H9 (cell line): Measurements from ENCODE around the gene SLC35A1. TPM values are rescaled to one million over a fixed set of nuclear protein-coding genes. Genes with fewer than 3 reads are reported as not detected.

Source experiments
- DNase-seq: peaks from one replicate; pipeline ENCODE4 v3.0.0-alpha.2; 2017
- H2AFZ ChIP-seq: one replicate; pipeline ENCODE4 v1.6.1; 2013; ENCODE audit warnings: mild to moderate bottlenecking, low read length, control low read depth, moderate library complexity
- H2AK5ac ChIP-seq: 2 replicates; pipeline ENCODE4 v1.6.1; 2013; ENCODE audit warnings: low read length, control low read depth, mixed read lengths; ENCODE audit not compliant: insufficient read length
- H2BK120ac ChIP-seq: one replicate; pipeline ENCODE4 v1.6.1; 2013; ENCODE audit warnings: low read depth, mild to moderate bottlenecking, low read length, control low read depth, inconsistent platforms; ENCODE audit not compliant: poor library complexity, severe bottlenecking
- H2BK12ac ChIP-seq: 2 replicates; pipeline ENCODE4 v1.6.1; 2013; ENCODE audit warnings: low read length, control low read depth, mixed read lengths, low read depth; ENCODE audit not compliant: insufficient read length
- H2BK15ac ChIP-seq: 2 replicates; pipeline ENCODE4 v1.6.1; 2013; ENCODE audit warnings: low read depth, low read length, control low read depth
- H2BK20ac ChIP-seq: one replicate; pipeline ENCODE4 v1.6.1; 2013; ENCODE audit warnings: low read depth, mild to moderate bottlenecking, low read length, control low read depth, inconsistent platforms; ENCODE audit not compliant: poor library complexity, severe bottlenecking
- H2BK5ac ChIP-seq: 2 replicates; pipeline ENCODE4 v1.6.1; 2013; ENCODE audit warnings: low read length, control low read depth, mixed read lengths; ENCODE audit not compliant: insufficient read length
- H3K14ac ChIP-seq: 2 replicates; pipeline ENCODE4 v1.6.1; 2013; ENCODE audit warnings: low read length, control low read depth; ENCODE audit not compliant: insufficient read depth
- H3K18ac ChIP-seq: 2 replicates; pipeline ENCODE4 v1.6.1; 2013; ENCODE audit warnings: low read depth, mild to moderate bottlenecking, mixed read lengths, low read length, control low read depth; ENCODE audit not compliant: insufficient read length
- H3K23ac ChIP-seq: 2 replicates; pipeline ENCODE4 v1.6.1; 2013; ENCODE audit warnings: low read length, control low read depth, mixed read lengths, low read depth; ENCODE audit not compliant: insufficient read length
- H3K23me2 ChIP-seq: 2 replicates; pipeline ENCODE4 v1.6.1; 2013; ENCODE audit warnings: low read depth, mild to moderate bottlenecking, mixed read lengths, low read length, control low read depth; ENCODE audit not compliant: insufficient read length, poor library complexity, severe bottlenecking
- H3K27ac ChIP-seq: 2 replicates; pipeline ENCODE4 v1.5.1; 2013; ENCODE audit warnings: low read length, control low read depth, mixed read lengths, low read depth; ENCODE audit not compliant: insufficient read length
- H3K27me3 ChIP-seq: 2 replicates; pipeline ENCODE4 v1.6.1; 2013; ENCODE audit warnings: low read length, control low read depth, inconsistent platforms; ENCODE audit not compliant: insufficient read depth
- H3K4ac ChIP-seq: 2 replicates; pipeline ENCODE4 v1.6.1; 2013; ENCODE audit warnings: low read depth, mild to moderate bottlenecking, control low read depth, inconsistent platforms, low read length, moderate library complexity
- H3K4me1 ChIP-seq: 2 replicates; pipeline ENCODE4 v1.6.1; 2013; ENCODE audit warnings: low read length, control low read depth, inconsistent platforms; ENCODE audit not compliant: insufficient read depth
- H3K4me2 ChIP-seq: 2 replicates; pipeline ENCODE4 v1.6.1; 2013; ENCODE audit warnings: low read length, control low read depth, mixed read lengths; ENCODE audit not compliant: insufficient read length, insufficient read depth
- H3K56ac ChIP-seq: 2 replicates; pipeline ENCODE4 v1.6.1; 2013; ENCODE audit warnings: low read depth, mild to moderate bottlenecking, mixed read lengths, low read length, control low read depth; ENCODE audit not compliant: insufficient read length
- H3K79me1 ChIP-seq: 2 replicates; pipeline ENCODE4 v1.6.1; 2013; ENCODE audit warnings: low read depth, mild to moderate bottlenecking, moderate library complexity, low read length, control low read depth, inconsistent platforms; ENCODE audit not compliant: insufficient read depth, poor library complexity, severe bottlenecking
- H3K79me2 ChIP-seq: 2 replicates; pipeline ENCODE4 v1.6.1; 2013; ENCODE audit warnings: low read length, control low read depth, inconsistent platforms; ENCODE audit not compliant: insufficient read depth
- H3K9ac ChIP-seq: 2 replicates; pipeline ENCODE4 v1.6.1; 2013; ENCODE audit warnings: low read length, control low read depth, mixed read lengths; ENCODE audit not compliant: insufficient read length; ENCODE audit errors: extremely low read depth
- H3K9me3 ChIP-seq: one replicate; pipeline ENCODE4 v1.6.1; 2013; ENCODE audit warnings: low read depth, low read length, inconsistent platforms; ENCODE audit not compliant: control insufficient read depth
- H3T11ph ChIP-seq: one replicate; pipeline ENCODE4 v1.6.1; 2013; ENCODE audit warnings: mild to moderate bottlenecking, low read length, control low read depth, inconsistent platforms
- H4K20me1 ChIP-seq: one replicate; pipeline ENCODE4 v1.6.1; 2013; ENCODE audit not compliant: control insufficient read depth, insufficient read length, insufficient read depth
- H4K5ac ChIP-seq: 2 replicates; pipeline ENCODE4 v1.6.1; 2013; ENCODE audit warnings: low read depth, mild to moderate bottlenecking, mixed read lengths, low read length, control low read depth; ENCODE audit not compliant: insufficient read length
- H4K8ac ChIP-seq: replicated peaks from 2 replicates; pipeline ENCODE4 v1.6.1; 2013; ENCODE audit warnings: low read length, control low read depth, mixed read lengths, low read depth; ENCODE audit not compliant: insufficient read length
- H4K91ac ChIP-seq: 2 replicates; pipeline ENCODE4 v1.6.1; 2013; ENCODE audit warnings: low read depth, mild to moderate bottlenecking, moderate library complexity, mixed read lengths, low read length, control low read depth; ENCODE audit not compliant: insufficient read length
- H3K27ac Mint-ChIP-seq, 3 experiments: 2 replicates in 2 of 3; 3 replicates in 1 of 3; pipeline ENCODE4 v1.8.0; 2020 to 2021; ENCODE audit warnings: mixed read lengths in 3 of 3, mild to moderate bottlenecking in 1 of 3, moderate library complexity in 1 of 3
- H3K27me3 Mint-ChIP-seq: 2 replicates; pipeline ENCODE4 v1.8.0; 2021; ENCODE audit warnings: low read depth, mild to moderate bottlenecking, moderate library complexity, mixed read lengths
- H3K36me3 Mint-ChIP-seq, 3 experiments: 2 replicates in 2 of 3; 3 replicates in 1 of 3; pipeline ENCODE4 v1.8.0; 2020 to 2021; ENCODE audit warnings: low read depth in 3 of 3, mixed read lengths in 3 of 3; ENCODE audit not compliant: insufficient read depth in 1 of 3
- H3K4me1 Mint-ChIP-seq, 2 experiments: 2 replicates each; pipeline ENCODE4 v1.8.0; 2020; ENCODE audit warnings: mixed read lengths in 2 of 2
- H3K4me3 Mint-ChIP-seq, 2 experiments: 2 replicates in 1 of 2; 3 replicates in 1 of 2; pipeline ENCODE4 v1.8.0; 2020 to 2021; ENCODE audit warnings: mild to moderate bottlenecking in 2 of 2, mixed read lengths in 2 of 2, moderate library complexity in 1 of 2
- H3K9me3 Mint-ChIP-seq, 2 experiments: 2 replicates in 1 of 2; 3 replicates in 1 of 2; pipeline ENCODE4 v1.8.0; 2020; ENCODE audit warnings: mild to moderate bottlenecking in 2 of 2, mixed read lengths in 2 of 2, moderate library complexity in 1 of 2
- WGBS: extraction: QIAGEN DNeasy Blood & Tissue Kit; methylation state at CpG from one replicate; pipeline ENCODE4 v1.1.7; 2013; ENCODE audit warnings: missing lambda C conversion rate, low lambda C conversion rate, mixed read lengths; ENCODE audit not compliant: insufficient read length; ENCODE audit errors: extremely low coverage; 5-methylcytosine and 5-hydroxymethylcytosine counted together
- total RNA-seq: library from RNA; stranded (reverse); gene quantifications from 2 replicates; pipeline ENCODE4 v1.2.1, GENCODE V29; 2021
- TF ChIP-seq, protein P1 (sequence below): fragments of 200-600 bp; sonication (generic); conservative IDR thresholded peaks from 3 replicates; pipeline ENCODE4 v1.8.0; 2021; ENCODE audit warnings: antibody characterized with exemption, mild to moderate bottlenecking

Gene SLC35A1
- total RNA-seq, 1 experiment from 2014 or later = 6.1 TPM

DNA sequence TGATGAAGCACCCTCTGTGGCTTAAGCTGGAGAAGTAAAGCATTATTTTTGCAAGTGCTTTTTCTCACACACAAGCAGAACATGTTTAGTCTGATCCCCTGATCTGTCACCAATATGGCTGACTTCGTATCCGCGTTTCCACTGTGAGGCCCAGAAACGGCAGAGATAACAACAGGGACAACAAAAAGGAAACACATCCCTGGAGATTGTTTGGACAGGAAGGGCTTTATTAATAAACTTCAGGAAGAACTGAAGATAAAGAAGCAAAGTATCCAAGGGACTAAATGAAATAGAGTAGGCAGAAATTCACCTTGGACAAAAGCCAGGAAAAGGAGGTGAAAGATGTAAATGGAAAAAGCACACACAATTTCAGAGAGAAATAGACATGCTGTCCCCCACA lies 67.8 kb downstream of the SLC35A1 start:
- no peaks in the 10 kb centered on the region for H4K20me1 ChIP-seq
- H3T11ph ChIP-seq = no peak overlapping the region
- H3K79me1 ChIP-seq = no peaks in the 10 kb centered on the region
- H3K18ac ChIP-seq = no peak overlapping the region
- H3K56ac ChIP-seq = no peak overlapping the region
- no peak overlapping the region for H2BK12ac ChIP-seq
- H3K14ac ChIP-seq = no peak overlapping the region
- no peak overlapping the region for H4K91ac ChIP-seq
- H3K9me3 ChIP-seq = no peaks in the 10 kb centered on the region
- TF ChIP-seq, protein P1, sequence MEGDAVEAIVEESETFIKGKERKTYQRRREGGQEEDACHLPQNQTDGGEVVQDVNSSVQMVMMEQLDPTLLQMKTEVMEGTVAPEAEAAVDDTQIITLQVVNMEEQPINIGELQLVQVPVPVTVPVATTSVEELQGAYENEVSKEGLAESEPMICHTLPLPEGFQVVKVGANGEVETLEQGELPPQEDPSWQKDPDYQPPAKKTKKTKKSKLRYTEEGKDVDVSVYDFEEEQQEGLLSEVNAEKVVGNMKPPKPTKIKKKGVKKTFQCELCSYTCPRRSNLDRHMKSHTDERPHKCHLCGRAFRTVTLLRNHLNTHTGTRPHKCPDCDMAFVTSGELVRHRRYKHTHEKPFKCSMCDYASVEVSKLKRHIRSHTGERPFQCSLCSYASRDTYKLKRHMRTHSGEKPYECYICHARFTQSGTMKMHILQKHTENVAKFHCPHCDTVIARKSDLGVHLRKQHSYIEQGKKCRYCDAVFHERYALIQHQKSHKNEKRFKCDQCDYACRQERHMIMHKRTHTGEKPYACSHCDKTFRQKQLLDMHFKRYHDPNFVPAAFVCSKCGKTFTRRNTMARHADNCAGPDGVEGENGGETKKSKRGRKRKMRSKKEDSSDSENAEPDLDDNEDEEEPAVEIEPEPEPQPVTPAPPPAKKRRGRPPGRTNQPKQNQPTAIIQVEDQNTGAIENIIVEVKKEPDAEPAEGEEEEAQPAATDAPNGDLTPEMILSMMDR = no peak
- H2BK120ac ChIP-seq = no peak overlapping the region
- H2BK20ac ChIP-seq = no peak overlapping the region
- no peak overlapping the region; a peak in 1 of 7 replicates for H3K27ac Mint-ChIP-seq
- H3K9me3 Mint-ChIP-seq = peaks cover 11 to 13% of the 10 kb centered on the region in 2 experiments; a peak in 2 of 5 replicates
- no peak overlapping the region for H3K4me3 Mint-ChIP-seq
- H3K27me3 ChIP-seq = no peaks in the 10 kb centered on the region
- no peaks in the 10 kb centered on the region for H3K4me1 Mint-ChIP-seq
- no peak for DNase-seq
- H3K4me2 ChIP-seq = no peak overlapping the region
- H2AK5ac ChIP-seq = no peak overlapping the region
- no peak overlapping the region for H2AFZ ChIP-seq
- H3K4me1 ChIP-seq = no peaks in the 10 kb centered on the region
- H2BK5ac ChIP-seq = no peak overlapping the region
- no peak overlapping the region for H4K5ac ChIP-seq
- no peaks in the 10 kb centered on the region for H3K79me2 ChIP-seq
- H3K9ac ChIP-seq = no peak overlapping the region
- H3K23ac ChIP-seq = no peak overlapping the region
- H3K27me3 Mint-ChIP-seq = no peaks in the 10 kb centered on the region
- H2BK15ac ChIP-seq = no peak overlapping the region
- H4K8ac ChIP-seq = no peak overlapping the region
- peaks cover 40 to 65% (median 52%) of the 10 kb centered on the region in 3 experiments for H3K36me3 Mint-ChIP-seq
- no CpG with 5 or more reads among the region's 4 CpGs for WGBS
- no peak overlapping the region for H3K4ac ChIP-seq
- H3K23me2 ChIP-seq = no peaks in the 10 kb centered on the region
- H3K27ac ChIP-seq = no peak overlapping the region
